GM19099 (cell line): ENCODE results near the gene KDM4C.

Source experiments
- POLR2A ChIP-seq: IDR thresholded peaks from 3 replicates; pipeline ENCODE4 v1.6.1; 2011; ENCODE audit warnings: low read depth; ENCODE audit not compliant: insufficient read length; ENCODE audit errors: extremely low read depth

KDM4C gene

GRCh38 chr9:6877671-6878161 is 119.9 kb downstream of the KDM4C start:
- TF ChIP-seq POLR2A: no peak

GRCh38 chr9:6880626-6881025 is 122.9 kb downstream of the KDM4C start:
- no peak for TF ChIP-seq POLR2A

GRCh38 chr9:6884101-6884500 is 126.3 kb downstream of the KDM4C start:
- no peak for TF ChIP-seq POLR2A

GRCh38 chr9:6884990-6885389 is 127.2 kb downstream of the KDM4C start:
- TF ChIP-seq POLR2A: no peak

GRCh38 chr9:6887051-6887450 is 129.3 kb downstream of the KDM4C start:
- no peak for TF ChIP-seq POLR2A

- TF ChIP-seq POLR2A: no peak
Measured at GRCh38 chr9:6889868-6890267, 132.1 kb downstream of the KDM4C start.

GRCh38 chr9:6893350-6894131 is 135.8 kb downstream of the KDM4C start:
- TF ChIP-seq POLR2A: no peak

- no peak for TF ChIP-seq POLR2A
Measured at GRCh38 chr9:6894135-6894534, 136.4 kb downstream of the KDM4C start.

GRCh38 chr9:6895754-6896153 is 138.0 kb downstream of the KDM4C start:
- no peak for TF ChIP-seq POLR2A

- TF ChIP-seq POLR2A: no peak
Measured at GRCh38 chr9:6896562-6896961, 138.8 kb downstream of the KDM4C start.

GRCh38 chr9:6897207-6897822 is 139.5 kb downstream of the KDM4C start:
- no peak for TF ChIP-seq POLR2A

- TF ChIP-seq POLR2A: no peak
Measured at GRCh38 chr9:6897898-6898302, 140.1 kb downstream of the KDM4C start.

GRCh38 chr9:6899274-6899673 is 141.5 kb downstream of the KDM4C start:
- TF ChIP-seq POLR2A: no peak

GRCh38 chr9:6900440-6900883 is 142.7 kb downstream of the KDM4C start:
- no peak for TF ChIP-seq POLR2A

GRCh38 chr9:6901180-6901579 is 143.4 kb downstream of the KDM4C start:
- TF ChIP-seq POLR2A: no peak

- TF ChIP-seq POLR2A: no peak
Measured at GRCh38 chr9:6902423-6902822, 144.7 kb downstream of the KDM4C start.

- no peak for TF ChIP-seq POLR2A
Measured at GRCh38 chr9:6904371-6904770, 146.6 kb downstream of the KDM4C start.

- no peak for TF ChIP-seq POLR2A
Measured at GRCh38 chr9:6905850-6906375, 148.1 kb downstream of the KDM4C start.
